NB4 (cell line): Measurements from ENCODE around the gene ZSWIM8.

Source experiments
- CTCF ChIP-seq: IDR thresholded peaks from one replicate; pipeline ENCODE4 v1.5.1; 2012; ENCODE audit warnings: low read depth, low read length
- POLR2A ChIP-seq: IDR thresholded peaks from 2 replicates; pipeline ENCODE4 v1.6.1; 2011; ENCODE audit warnings: mild to moderate bottlenecking; ENCODE audit not compliant: insufficient read length; ENCODE audit errors: extremely low read depth

- TF ChIP-seq CTCF, result no peak
- TF ChIP-seq POLR2A, result no peak
Observed at GRCh38 chr10:73810735-73811465, 25.5 kb downstream of the ZSWIM8 start.
